GM19240 (cell line): ENCODE results near the gene SETBP1.

Experiments
- DNase-seq: peaks from one replicate; pipeline ENCODE4 v3.0.0; 2011; ENCODE audit warnings: low spot score; ENCODE audit not compliant: insufficient read length

Gene SETBP1

DNA sequence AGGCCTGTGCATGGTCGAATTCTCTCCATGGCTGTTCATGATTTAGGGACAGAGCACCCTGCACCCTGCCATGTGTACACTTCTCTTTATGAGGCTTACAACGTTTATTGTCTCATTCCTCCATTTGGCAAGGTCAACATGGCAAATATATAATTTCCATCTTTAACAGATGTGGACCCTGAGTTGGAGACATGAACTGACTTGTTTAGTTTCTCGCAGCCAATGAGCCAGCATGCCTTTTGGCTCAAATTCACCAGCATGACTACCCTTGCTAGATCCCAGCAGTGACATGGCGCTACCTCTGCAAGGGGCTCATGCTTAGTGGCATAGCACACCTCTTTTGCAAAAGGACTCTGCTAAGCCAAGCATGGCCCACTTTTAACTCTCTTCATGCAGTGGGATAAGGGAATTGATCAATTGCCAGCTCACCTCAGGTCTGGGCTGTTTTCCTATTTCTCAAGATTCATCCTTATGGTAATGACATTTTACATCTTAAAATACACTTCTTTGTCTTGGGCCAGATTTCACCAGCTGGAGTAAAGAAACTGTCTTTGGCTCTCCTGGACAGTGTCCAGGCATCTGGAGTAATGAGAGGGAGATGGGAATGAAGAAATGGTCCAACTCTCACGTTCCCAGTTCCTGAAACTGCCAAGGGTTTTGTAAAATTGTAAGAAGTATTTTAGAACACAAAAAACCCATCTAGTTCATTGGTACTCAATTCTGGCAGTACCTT lies 159.5 kb downstream of the SETBP1 start:
- no peak for DNase-seq

DNA sequence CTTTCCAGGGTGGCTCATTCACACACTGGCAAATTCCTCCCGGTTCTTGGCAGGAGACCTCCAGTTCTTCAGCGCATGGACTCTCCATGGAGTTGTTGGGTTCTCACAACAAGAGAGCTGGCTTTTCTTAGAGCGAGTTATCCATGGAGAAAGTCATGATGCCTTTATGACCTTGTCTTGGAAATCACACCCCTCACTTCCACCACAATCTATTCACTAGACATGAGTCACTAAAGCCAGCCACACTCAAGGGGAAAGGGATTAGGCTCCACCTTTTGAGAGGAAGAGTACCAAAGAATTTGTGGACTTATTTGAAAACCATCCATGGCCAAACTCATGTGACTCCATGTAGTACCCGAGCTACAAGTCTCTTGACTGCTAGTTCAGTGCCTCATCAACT lies 160.5 kb downstream of the SETBP1 start:
- no peak for DNase-seq

DNA sequence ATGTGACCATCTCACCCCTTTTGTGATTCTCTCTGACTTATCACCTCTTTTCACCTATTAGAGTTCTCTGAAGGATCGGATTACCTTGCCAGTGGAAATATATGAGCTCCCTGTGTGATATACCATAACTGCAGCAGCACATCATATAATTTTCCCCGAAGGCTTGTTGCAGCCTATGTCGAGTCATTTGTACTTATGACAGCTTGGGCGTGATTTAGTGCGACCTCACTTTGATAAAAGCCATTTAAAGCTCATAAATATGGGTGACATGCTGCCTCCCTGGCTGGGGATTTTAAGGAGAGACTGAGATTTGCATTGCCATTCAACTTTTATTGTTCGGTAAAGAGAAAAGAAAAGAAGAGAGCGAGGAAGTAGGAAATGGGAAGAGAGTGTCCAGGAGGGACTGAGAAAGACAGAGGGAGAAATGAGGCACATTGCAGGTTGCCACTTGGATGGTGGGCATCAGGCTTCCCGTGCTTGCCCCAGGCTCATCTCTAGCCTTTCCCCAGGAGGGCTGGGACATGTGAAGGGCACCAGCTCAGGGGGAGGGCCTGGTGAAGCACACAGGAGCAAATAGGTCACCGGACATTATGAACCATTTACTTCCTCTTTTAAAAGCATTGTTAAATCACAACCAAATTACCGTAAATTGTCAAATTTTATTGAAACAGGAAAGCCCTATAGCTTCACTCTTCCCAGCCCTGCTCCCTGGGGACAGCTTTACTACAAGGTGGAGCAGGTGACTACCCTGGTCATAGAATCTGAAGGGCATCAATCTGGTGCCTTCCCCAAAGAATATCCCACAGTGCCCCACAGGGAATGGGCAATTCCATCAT lies 161.3 kb downstream of the SETBP1 start:
- no peak for DNase-seq

DNA sequence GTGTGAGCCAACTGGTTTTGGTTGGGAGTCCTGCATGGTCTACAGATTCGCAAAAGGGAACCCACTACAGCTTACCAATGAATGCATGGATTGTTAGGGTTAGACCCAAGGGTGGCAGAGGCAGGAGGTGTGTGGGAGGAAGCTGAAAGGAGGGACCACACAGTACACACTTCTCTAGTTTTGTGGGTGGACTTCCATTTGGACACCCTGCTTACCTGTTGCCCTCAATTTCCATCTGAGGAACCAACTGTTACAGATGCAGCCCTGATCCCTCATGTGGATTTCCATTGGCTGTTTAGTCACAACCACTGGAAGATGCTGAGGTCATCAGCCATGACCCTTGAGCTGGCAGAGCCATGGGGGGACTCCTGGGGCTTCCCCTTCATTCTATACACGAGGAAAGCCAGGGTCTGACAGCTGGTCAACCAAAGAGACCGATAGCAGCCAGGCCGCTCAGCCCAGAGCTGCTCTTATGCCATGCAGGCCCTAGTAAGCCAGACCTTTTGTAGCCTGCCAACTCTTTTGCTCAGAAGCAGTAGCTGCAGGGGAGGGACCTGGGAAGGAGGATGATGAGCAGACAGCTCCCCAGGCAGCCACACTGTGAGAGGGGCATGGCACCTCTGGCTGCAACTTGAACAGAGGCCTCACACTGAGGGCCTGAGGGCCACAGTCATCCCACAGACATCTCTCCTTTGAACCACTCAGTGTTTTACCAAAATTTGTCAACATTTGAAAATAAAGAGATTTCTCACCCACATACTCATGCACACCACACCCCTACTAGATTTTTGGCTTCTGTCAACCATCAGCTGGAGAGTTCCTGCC lies 162.1 kb downstream of the SETBP1 start:
- DNase-seq = no peak

DNA sequence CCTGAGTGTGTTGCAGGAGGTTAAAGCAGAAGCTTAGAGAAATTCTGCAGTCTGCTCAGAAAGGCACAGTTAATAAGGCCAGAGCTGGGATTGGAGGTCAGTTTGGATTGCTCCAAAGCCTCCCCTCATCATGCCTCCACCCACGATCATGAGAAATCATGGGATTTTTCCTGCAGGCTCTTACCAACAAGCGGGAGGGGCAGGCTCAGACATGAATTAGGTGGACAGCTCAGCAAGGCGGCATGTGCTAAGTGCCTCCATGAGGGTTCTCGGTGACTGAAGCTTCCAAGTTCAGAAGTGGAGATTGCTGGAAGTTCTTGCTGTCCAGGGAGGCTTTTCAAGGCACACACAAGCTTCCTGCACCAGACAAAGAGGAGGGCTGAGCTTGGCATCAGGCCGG lies 163.8 kb downstream of the SETBP1 start:
- no peak for DNase-seq

DNA sequence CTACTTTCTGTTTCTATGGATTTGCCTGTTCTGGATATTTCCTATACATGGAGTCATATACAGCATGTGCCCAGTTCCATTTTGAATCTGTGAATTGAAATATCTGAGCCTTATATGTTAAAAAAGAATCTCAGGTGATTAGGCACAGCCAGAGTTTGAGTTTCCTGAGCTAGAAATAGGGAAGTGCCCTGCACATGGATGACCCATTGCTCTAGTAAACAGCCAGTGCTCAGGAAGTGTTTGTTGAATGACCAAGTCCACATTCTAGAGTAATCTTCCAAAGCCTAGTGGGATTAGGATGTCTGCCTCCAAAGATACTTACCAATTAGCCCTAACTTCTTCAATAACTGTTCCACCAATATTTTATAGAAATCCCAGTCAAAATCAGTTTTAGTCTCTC lies 165.8 kb downstream of the SETBP1 start:
- no peak for DNase-seq

DNA sequence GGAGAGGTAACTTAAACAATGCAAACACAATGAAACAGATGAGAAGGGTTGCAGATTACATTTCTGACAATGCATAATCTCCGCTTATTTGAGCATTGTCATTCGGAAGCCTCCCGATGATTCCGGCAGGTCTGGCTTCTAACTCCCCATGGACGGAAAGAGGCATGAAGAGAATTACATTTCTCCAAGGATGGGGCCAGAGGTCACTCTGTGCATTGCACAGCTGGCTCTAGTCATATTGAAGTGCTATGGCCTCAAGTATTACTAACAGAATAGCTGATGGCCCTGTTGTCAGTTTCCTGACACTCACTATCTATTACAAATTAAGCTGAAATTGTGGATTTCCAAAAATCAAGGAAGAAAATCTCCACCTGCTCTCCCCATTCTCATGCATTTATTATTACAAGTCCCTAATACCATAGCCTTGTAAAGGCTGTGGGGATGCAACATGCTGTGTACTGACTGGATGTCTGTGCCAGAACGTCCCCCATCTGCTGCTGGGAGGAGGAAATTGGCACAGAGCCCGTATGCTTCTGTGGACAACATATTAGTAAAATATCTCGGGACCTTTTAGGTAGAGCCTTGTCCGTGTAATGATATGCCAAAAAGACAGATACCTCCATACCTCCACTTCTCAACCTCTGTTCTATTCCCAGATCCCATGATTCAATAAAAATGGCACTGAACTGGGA lies 168.1 kb downstream of the SETBP1 start:
- DNase-seq = no peak

DNA sequence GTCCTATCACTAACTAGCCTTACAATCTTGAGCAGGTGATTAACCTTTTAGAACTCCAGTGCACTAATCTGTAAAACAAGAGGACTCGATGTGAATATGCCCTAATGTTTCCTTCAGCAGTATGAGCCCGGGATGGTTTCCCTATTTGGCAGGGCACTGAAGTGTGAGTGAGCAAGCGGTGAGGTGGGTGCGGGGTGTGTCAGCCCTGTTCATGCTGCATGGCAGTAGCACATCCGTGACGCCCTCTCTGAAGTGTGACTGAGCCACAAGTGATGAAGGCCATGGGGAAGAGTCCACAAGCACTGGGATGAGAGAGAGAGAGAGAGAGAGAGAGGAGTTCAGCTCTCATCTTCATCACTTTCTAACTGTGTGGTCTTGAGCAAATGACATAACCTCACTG lies 168.7 kb downstream of the SETBP1 start:
- no peak for DNase-seq

DNA sequence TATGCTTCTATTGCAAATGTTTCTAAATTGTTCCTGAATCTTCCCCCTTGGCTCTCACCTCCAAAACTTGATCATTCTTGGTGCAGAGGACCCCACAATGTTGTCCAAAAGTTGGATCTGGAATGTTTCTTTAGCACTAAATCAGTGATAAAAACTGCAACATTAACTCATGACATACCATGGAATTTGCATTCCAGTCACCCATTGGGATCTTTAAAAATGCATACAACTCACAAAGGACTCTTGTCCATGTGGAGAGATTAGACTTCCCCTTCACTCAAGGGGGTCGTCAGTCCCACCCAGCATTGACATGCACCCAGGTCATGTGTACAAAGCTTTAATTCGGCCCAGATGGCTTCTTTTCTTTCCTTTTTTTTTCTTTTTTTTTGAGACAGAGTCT lies 169.3 kb downstream of the SETBP1 start:
- DNase-seq = no peak

DNA sequence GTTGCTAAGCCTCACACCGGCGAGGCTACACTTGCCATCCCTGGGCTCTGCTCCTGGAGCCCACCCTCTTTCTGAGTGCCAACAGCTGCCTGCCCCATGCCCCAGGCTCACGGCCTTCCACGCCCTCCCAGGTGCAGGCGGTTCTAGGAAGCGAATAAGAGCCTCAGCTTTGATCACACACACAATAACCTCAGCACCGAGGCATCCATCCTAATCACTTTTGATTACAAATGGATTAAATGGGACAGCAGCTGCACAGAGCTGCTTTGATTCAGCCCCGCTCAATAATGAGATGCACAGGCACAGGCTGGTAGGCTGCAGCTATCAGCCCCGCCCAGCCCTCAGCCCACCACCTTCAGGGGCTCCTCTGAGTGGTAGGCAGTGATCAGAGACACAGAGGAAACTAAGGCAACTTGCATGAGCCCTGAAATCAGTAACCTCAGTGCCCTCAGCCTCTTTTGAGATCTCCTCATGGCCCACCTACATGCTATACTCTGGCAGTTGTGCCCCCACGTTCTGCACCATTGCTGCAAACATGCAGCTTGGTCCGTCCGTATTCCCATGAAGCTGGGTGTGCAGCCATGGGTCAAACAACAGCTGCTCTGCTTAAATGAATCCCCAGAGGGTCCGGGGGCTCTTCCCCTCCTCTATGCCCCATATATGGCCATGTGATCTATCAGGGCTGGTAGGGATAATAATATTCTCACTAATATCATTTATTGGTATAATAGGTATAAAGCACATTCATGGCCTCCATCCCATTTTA lies 171.4 kb downstream of the SETBP1 start:
- no peak for DNase-seq

DNA sequence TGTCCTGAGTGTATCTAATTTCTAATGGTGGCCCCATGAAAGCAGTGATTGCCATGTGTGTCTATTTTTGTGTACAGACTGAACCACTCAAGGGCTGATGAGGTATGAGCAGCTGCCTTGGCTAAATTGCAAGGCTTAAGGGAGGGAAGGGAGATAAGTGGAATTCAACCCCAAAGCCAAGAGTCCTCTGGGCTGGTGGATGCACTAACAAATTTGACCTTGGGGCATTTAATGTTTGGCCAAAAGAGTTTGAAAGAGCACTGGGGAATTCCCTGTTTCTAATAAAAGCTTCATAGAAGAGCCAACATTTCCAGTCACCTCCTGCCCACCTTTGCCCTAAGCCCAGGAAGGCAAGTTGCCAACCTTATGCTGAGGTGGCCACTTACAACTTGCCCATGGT lies 172.1 kb downstream of the SETBP1 start:
- no peak for DNase-seq

DNA sequence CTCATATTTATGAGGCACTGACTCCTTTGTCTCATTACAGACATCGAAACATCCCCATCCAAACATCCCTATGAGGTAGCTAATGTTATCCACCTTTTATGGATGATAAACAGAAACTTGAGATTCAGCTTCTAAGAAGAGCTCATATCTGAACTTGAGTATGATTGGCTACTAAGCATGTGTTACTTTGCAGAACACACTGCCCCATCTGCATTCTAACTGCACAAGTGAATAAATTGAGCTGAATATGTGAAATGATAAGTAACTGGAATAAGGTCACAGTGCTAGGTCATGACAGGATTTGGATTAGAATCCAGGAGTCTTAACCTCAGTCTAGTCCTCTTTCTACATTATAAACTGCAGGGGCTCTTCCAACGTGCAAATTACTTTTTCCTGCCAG lies 172.7 kb downstream of the SETBP1 start:
- no peak for DNase-seq

DNA sequence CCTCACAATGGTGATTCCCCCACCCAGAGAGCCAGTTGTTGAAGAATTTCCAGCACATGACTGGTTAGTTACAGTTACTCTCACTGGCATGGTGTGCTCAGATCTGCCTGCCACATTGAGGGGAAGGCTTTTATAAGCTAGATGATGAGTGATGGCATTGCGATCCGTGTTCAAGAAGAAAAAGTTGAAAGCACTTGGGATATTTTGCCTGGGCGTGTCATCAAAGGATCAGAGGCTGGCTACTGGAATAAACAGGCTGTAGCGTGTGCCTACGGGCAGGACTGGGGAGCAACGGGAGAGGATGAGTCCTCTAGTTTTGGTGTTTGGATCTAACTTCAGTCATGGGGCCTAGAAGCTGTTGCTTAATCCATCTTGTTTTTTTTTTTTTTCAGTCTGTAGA lies 175.0 kb downstream of the SETBP1 start:
- DNase-seq = no peak

DNA sequence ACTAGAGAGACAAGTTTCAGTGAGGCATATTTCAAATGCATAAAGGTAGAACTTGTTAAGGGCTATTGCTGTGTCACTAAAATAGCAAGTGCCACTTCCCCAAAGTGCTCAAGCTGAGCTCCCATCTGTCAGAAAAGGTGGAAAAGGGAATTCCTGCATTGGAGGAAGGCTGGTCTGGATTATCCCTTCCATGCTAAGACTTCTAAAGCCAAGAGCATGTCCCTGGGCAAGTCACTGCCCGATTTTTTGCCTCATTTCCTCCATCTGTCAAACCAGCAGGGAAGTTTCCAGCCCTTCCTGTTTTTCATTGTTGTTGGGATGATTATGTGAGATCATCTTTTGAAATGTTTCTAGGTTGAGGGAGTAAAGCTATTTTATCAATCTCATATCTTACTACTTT lies 175.5 kb downstream of the SETBP1 start:
- no peak for DNase-seq

DNA sequence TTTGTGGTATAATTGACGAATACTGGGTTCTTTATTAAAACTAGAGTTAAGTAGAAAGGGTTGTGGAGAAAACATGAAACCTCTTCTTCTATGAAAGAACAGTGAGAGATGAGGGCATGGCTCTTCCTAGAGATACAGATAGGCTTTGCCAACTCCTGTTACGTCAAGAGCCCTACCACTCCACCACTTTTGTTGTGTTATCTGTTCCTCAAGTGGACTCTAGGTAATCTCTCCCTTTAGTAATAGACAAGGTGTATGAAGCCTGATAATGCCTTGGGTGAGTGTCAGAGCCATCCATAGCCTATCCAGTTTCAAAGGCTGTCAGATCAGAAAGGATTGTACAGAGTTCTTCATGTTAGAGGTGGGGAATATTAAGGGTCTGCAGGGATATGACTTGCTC lies 176.4 kb downstream of the SETBP1 start:
- no peak for DNase-seq

DNA sequence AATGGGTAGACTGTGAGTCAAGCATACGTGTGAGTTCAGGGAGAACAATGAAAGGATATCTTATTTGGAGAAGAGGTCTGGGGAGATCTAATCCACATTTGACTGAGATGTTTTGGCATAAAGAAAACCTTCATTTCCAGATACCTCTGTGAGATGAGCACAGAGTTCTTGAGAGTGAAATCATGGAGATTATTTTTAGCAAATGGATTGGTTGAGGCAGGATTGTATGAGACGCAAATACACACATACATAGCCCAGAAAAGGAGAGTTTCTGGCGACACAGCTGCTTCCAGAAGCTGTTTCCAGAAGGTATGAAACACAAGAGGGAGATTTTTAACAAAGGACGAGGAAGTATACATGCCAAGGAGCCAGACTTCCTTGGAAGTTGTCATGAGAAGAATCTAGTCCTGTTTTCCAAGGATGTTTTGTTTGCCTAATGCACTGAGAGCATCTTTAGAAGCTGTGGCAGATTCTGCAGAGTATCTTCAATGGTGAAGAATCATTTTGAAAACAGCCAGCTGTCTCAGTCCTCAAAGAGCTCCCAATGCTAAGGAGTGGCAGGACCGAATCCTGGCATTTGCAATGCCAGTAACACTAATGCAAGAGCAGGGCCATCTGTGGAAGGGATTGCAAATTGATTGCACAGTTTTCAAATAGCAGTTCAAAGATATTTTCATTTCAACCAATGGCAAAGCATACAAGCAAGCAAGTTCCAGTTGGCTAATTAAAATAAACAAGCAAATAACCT lies 177.2 kb downstream of the SETBP1 start:
- no peak for DNase-seq

DNA sequence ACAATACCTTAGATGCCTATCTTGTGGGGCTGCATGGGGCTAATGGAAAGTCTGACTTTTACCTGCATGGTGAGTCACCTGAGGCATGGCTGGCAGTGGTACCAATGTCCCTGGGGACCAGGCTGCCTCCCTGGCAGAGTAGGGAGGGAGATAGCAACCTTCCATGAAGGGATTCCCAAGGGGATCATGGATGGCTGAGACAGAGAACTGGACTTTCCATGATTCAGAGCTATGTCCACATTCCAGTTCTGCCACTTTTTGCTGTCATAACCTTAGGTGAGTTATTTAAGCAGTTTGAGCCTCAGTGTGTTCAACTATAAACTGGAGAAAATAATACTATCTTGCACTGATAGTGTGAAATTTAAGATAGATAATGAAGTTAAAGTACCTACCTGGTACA lies 178.6 kb downstream of the SETBP1 start:
- DNase-seq = no peak

DNA sequence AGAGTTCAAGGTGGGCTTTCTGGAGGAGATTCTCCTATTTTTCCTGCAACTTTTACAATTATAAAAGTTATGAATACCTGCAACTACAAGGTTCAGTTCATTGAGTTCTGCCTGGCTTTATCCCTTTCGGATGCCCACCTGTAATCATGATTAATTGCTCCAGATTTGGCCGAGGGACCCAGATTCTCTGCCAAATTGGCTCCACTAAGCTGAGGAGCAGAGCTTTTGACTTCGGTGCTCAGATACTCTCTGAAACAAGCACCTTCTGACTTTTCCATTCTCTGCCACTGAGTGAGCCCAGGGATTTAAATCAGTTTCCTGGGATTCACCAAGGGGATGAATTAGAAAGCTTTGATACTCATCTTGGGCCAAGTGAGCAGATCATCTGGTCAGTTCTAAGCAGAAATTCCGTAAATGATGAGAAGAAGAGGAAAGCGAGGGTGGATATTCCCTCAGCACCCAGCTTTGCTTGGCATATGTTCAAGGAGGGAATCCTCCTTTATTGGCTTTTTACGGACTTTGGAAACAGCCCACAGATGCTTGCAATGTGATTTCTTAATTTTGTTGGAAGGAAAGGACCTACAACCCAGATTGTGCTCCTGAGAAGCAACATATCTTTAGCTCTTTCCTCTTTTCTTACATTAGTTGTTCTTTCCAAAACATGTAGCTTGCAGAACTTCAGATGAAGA lies 179.2 kb downstream of the SETBP1 start:
- DNase-seq = no peak

DNA sequence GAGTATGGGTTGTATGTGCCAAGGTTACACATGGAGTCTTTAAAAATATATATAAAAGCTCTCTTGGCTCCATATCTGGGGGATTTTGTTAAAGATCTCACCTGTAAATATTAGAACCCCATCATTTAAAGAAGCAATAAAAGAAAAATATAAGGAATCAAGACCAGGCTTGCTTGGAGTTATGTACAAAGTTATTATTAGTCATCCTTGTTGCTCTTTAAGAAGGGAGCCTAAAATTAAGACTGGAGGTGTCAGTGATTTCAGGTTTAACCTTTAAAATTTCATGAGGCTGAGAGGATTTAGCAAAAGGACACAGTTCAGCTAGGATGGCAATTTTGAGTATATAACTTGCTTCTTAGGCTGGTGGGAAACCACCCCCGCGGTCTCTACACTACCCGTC lies 181.4 kb downstream of the SETBP1 start:
- no peak for DNase-seq
